Stimulated activated CD4-positive, alpha-beta T cell treated with anti-CD3 and anti-CD28 coated beads, Interleukin-1b, Interleukin-23, amount 100 ng/mL, for 24 hours (primary cell): ENCODE results near the gene PSRC1.

Experiments
- DNase-seq, 4 experiments: peaks; one replicate each; pipeline ENCODE4 v3.0.0-alpha.2; 2020; ENCODE audit warnings: low read depth in 4 of 4, low spot score in 1 of 4

The PSRC1 gene

DNA sequence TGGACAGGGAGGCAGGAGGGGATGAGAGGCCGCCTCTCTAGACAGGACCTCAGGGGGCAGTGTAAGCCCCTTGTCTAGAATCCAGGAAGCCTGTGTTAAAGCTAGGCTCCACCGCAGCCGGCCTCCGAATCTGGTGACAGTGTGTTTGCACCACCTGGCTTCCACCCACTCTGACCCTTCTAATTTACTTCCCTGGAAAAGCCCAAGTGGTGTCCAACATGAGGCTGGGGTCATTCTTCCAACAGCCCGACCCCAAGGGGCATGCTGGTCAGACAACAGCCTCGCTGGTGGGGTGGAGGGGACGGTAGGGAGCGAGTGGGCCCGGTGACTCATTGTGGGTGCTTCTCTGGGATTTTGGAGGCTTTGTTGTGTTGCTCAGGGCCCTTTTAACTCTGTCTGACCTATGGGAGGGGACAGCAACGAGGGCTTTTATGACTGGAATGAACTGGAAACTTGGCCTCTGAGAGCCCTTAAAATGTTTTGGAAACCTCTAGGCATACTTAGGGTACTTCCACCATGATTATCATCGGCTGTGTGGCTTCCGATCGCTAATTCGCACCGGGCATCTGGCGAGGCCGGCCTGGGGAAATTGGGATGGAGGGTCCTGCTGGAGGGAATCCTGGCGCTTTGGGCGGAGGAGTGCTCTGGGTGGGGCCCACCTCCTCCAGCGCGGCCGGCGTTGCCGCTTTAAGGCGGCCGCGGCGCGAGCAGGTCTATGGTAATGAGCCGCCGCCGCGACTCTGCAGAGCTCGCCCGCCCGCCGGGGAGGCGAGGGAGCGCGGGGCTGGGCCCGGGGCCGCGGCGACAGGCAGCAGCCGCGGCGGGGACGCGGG is 33.9 kb downstream of the PSRC1 start, which contains the start of gene CELSR2:
Gene CELSR2 (plus strand): TSS at position 743 of the 833 bp plus-strand sequence. CDS start 541 bp downstream, outside the sequence.
- DNase-seq = peak; percentile 18 to 50 (median 32)

DNA sequence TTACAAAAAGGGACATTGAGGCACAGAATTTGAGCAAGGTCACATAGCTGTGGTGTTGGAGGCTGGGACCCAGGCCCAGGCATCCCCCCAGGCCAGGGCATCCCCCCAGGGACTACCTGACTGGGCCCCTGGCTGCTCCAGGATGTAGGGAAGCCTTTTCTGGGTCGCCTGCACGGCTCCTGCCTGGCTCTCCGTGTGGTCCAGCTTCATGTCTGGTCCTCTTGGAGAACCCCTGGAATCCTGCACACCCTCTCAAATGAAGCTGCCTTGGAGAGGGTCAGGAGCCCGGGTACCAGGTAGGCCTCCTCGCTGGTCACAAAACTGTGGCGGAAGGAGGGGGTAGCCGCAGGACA is 34.5 kb downstream of the PSRC1 start:
- no peak for DNase-seq

- no peak for DNase-seq
These were observed 35.3 kb downstream of the PSRC1 start for GRCh38 chr1:109247401-109248365.

GRCh38 chr1:109246141-109246551 is 36.8 kb downstream of the PSRC1 start:
- DNase-seq = no peak

GRCh38 chr1:109243860-109244552 is 38.9 kb downstream of the PSRC1 start:
- DNase-seq = no peak

GRCh38 chr1:109243221-109243620 is 39.7 kb downstream of the PSRC1 start:
- DNase-seq = no peak

GRCh38 chr1:109242387-109242786 is 40.6 kb downstream of the PSRC1 start:
- DNase-seq = no peak

DNA sequence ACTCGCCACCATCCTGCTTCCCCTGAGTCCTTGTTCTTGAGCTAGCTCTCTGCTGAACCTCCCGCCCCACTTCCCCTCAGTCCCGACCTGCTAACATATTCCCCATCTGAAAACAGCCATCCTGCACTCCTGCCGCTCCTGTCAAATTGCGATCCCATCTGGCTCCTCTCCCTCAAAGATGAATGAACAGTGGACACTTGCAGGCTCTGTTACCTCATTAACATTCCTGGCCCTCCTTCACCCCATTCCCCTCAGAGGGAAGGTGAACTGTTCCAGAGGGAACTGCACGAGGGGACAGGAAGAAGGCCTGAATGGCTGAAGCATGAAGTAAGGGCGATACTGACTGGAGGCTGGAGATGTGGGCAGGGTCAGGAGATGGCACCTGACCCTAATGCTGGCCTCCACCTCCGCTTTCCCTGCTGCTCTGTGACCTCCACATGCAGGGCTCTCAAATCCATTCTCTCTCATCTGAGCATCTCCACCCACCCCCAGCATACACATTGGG is 41.1 kb downstream of the PSRC1 start:
- no peak for DNase-seq

DNA sequence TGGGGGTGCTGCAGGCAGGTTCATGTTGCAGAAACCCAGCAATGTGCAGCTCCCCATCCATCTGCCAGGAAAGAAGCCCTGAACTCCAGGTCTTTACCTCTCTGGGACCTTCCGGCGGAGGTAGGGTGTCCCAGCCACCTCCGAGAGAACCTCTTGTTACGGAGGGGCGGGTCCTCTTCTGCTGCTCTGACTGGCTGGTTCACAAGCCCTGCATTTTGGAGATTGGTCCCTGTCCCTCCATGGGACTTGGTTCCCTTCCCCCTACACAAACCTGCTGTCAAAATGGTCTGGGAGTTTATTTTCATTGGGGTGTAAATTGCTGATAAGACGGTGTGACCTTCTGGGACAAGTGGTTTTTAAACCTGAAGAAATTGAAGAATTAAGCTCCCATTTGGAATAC is 41.6 kb downstream of the PSRC1 start:
- no peak for DNase-seq

- DNase-seq = no peak
These were observed 42.5 kb downstream of the PSRC1 start for GRCh38 chr1:109240158-109241152.

- DNase-seq = no peak
These were observed 43.4 kb downstream of the PSRC1 start for GRCh38 chr1:109239409-109240068.

GRCh38 chr1:109239047-109239408 is 43.9 kb downstream of the PSRC1 start:
- no peak for DNase-seq

DNA sequence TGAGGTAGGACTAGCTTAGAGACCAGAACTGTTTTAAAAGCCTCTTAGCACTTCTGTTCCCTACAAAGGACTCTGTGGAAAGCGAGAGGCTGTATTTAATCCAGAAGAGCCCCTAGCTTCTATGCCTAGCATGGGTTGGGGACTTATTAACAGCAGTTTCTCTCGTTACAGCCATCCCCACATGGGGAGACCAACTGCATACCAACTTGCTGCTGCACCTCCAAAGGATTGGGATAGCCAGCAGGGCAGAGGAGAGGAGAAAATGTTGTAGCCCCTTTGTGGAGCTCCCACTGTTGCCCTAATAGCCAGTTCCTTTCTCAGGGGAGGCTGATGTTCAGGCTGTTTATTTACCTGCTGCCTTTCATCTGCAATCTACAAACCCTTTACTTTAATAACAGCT is 44.6 kb downstream of the PSRC1 start:
- no peak for DNase-seq

DNA sequence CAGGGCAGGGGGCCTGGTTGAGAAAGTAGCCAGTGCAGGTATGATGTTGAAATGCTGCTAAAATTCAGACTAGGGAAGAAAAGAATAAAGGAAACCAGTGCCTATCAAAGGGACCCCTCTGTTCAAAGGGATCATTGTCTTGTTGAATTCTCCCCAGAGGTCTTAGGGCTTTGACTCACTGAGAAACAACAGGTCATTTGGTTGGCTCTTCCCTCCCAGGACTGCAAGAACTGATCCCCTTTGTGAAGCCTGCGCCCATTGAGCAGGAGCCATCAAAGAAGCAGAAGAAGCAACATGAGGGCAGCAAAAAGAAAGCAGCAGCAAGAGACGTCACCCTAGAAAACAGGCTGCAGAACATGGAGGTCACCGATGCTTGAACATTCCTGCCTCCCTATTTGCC is 45.4 kb downstream of the PSRC1 start:
- no peak for DNase-seq

- no peak for DNase-seq
These were observed 47.8 kb downstream of the PSRC1 start for GRCh38 chr1:109235137-109235536.

DNA sequence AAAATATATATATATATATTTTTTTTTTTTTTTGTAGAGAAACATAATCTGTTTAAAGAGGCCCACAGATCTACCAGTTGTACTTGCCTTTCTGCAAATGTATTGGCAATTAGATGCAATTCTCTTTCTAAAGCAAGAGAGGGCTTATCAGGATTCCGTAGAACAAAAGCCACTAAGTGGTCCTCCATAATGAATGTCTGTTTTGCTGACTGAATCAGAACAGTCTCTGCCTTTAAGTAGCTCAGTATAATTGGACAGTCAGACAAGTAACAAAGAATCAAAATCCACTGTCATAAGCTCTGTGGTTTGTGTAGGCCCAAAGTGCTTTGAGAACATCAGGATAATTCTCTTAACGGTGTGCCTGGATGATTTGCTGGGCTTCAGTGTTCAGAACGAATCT is 51.9 kb downstream of the PSRC1 start:
- no peak for DNase-seq
